Esophagus squamous epithelium (tissue), 5 donors: ENCODE measurements around the gene EPS8L1. TPM values are rescaled to one million over a fixed set of nuclear protein-coding genes. Genes with fewer than 3 reads are reported as not detected.

Experiments
- DNase-seq: peaks from one replicate; lab custom pipeline; 2025; lab: John Stamatoyannopoulos, UW
- H3K27ac ChIP-seq, 4 donors: fragments of 200-600 bp; sonication (generic); one replicate each; pipeline ENCODE4 v1.5.1; 2016 to 2019; ENCODE audit warnings: mild to moderate bottlenecking in 1 of 4
- H3K27me3 ChIP-seq, 4 donors: fragments of 200-600 bp; sonication (generic); 1 replicate in 3 of 4; 2 replicates in 1 of 4; pipeline versions ENCODE4 v1.5.1 to v1.6.0; 2017 to 2021; ENCODE audit warnings: antibody characterized with exemption in 1 of 4
- H3K36me3 ChIP-seq, 3 donors: fragments of 200-600 bp; sonication (generic); one replicate each; pipeline ENCODE4 v1.5.1; 2016 to 2019
- H3K4me1 ChIP-seq, 3 donors: fragments of 200-600 bp; sonication (generic); one replicate each; pipeline ENCODE4 v1.5.1; 2017 to 2019
- H3K4me3 ChIP-seq, 4 donors: fragments of 200-600 bp; sonication (generic); 1 replicate in 3 of 4; 2 replicates in 1 of 4; pipeline ENCODE4 v1.5.1; 2016 to 2019; ENCODE audit warnings: mild to moderate bottlenecking in 2 of 4, moderate library complexity in 1 of 4
- H3K9me3 ChIP-seq, 3 donors: fragments of 200-600 bp; sonication (generic); one replicate each; pipeline ENCODE4 v1.5.1; 2016 to 2019
- POLR2A ChIP-seq, 4 donors: fragments of 450-650 bp; IDR thresholded peaks; one replicate each; pipeline ENCODE4 v1.6.1; 2017; ENCODE audit warnings: antibody characterized with exemption in 4 of 4, mild to moderate bottlenecking in 4 of 4, moderate library complexity in 3 of 4
- WGBS, 2 donors: methylation state at CpG; one replicate each; pipeline ENCODE4 v1.1.5; 2018; 5-methylcytosine and 5-hydroxymethylcytosine counted together
- intact Hi-C: fragments of 100-400 bp; cut with DNase I; formaldehyde crosslinking; loops from one replicate; pipeline ENCODE4 v1.15.0; 2022
- small RNA-seq, 4 donors: library from RNA; depleted of rRNA; stranded (forward); fragments of <200 nt; gene quantifications; one replicate each; pipeline ENCODE3, GENCODE V24; 2016
- total RNA-seq, 4 donors: library from RNA; depleted of rRNA; stranded (reverse); fragments of >200 nt; gene quantifications; one replicate each; pipeline ENCODE4 v1.1.0, GENCODE V29; 2016
- TF ChIP-seq, protein P1 (sequence below), 6 experiments: fragments of 450-650 bp in 4 of 6; fragments of 200-600 bp in 2 of 6; sonication (generic) in 2 of 6; IDR thresholded peaks; one replicate each; pipeline ENCODE4 v1.5.1; 2016 to 2019; ENCODE audit warnings: antibody characterized with exemption in 6 of 6, mild to moderate bottlenecking in 4 of 6, moderate library complexity in 4 of 6
- donor health status: DM: yes; HTN: yes; CAD: no.

The EPS8L1 gene
- total RNA-seq, 4 donors from 2014 or later: 151 to 341 (median 286) TPM

DNA sequence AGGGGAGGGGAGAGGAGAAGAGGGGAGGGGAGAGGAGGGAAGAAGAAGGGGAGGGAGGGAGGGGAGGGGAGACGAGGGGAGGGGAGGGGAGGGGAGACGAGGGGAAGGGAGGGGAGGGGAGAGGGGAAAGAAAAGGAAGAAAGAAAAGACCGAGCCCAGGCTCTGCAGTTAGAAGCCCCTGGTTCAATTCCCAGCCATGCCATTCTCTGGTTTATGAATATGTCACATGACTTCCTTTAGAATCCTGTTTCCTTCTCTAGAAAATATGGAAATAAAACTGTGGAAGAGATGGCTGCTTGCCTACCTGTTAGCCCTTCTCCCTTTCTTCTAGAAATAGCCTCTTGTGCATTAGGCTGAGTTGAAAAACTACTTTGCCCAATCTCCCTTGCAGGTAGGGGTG lies 59.1 kb downstream of the EPS8L1 start:
- Histone ChIP-seq H3K4me3 (no peak overlapping the region), H3K4me1 (no peaks in the 10 kb centered on the region), H3K27ac (no peak overlapping the region), H3K9me3 (no peaks in the 10 kb centered on the region), H3K36me3 (no peaks in the 10 kb centered on the region), H3K27me3 (peaks cover 0 to 77% (median 0%) of the 10 kb centered on the region in 4 donors)
- 36 to 57% methylated on average over 1 of the region's 3 CpGs for WGBS, 2 donors
- DNase-seq: no peak
- intact Hi-C loops: loop anchor here (5.0 kb wide), 1 partner anchor 373 kb away; no protein-coding TSS in a partner anchor
- TF ChIP-seq, protein P1, sequence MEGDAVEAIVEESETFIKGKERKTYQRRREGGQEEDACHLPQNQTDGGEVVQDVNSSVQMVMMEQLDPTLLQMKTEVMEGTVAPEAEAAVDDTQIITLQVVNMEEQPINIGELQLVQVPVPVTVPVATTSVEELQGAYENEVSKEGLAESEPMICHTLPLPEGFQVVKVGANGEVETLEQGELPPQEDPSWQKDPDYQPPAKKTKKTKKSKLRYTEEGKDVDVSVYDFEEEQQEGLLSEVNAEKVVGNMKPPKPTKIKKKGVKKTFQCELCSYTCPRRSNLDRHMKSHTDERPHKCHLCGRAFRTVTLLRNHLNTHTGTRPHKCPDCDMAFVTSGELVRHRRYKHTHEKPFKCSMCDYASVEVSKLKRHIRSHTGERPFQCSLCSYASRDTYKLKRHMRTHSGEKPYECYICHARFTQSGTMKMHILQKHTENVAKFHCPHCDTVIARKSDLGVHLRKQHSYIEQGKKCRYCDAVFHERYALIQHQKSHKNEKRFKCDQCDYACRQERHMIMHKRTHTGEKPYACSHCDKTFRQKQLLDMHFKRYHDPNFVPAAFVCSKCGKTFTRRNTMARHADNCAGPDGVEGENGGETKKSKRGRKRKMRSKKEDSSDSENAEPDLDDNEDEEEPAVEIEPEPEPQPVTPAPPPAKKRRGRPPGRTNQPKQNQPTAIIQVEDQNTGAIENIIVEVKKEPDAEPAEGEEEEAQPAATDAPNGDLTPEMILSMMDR (IDR thresholded peaks at IDR 0.05): no peak
- no peak for TF ChIP-seq POLR2A (IDR thresholded peaks at IDR 0.05)

GRCh38 chr19:55136399-55137102 lies 60.9 kb downstream of the EPS8L1 start:
- no peak for TF ChIP-seq POLR2A (IDR thresholded peaks at IDR 0.05)
- peaks cover 0 to 6% (median 0%) of the 10 kb centered on the region in 3 donors for H3K4me1 ChIP-seq
- peaks cover 0 to 86% (median 0%) of the 10 kb centered on the region in 4 donors for H3K27me3 ChIP-seq
- no peak overlapping the region for H3K4me3 ChIP-seq
- H3K36me3 ChIP-seq: no peaks in the 10 kb centered on the region
- 83 to 88% methylated on average over 9 to 15 of the region's 17 CpGs for WGBS, 2 donors
- no peaks in the 10 kb centered on the region for H3K9me3 ChIP-seq
- intact Hi-C loops: loop anchor here (5.0 kb wide), 1 partner anchor 371 kb away; no protein-coding TSS in a partner anchor
- no peak overlapping the region for H3K27ac ChIP-seq
- no peak for DNase-seq

Small RNA genes lying within 50 kb of the gene (small RNA-seq; reads per million reads assigned to genes)
- 0 reads per million in 4 donors for gene MIR7975

Other genes starting within 250 kb of the EPS8L1 start
- not detected for gene KIR2DS4, start 243.2 kb upstream of the EPS8L1 start, total RNA-seq
- gene KIR3DL2, start 225.4 kb upstream of the EPS8L1 start, total RNA-seq: not detected
- gene FCAR, start 201.6 kb upstream of the EPS8L1 start, total RNA-seq: under 1 TPM in 2 of 4 donors, not detected in 2; 0.41 to 0.61 TPM
- not detected for gene NCR1, start 169.7 kb upstream of the EPS8L1 start, total RNA-seq
- gene NLRP7, start 128.3 kb upstream of the EPS8L1 start, total RNA-seq: not detected
- gene NLRP2, start 109.5 kb upstream of the EPS8L1 start, total RNA-seq: 10 to 100 TPM; 10.1 to 44.4 (median 17.5) TPM
- gene GP6, start 37.6 kb upstream of the EPS8L1 start, total RNA-seq: not detected
- gene RDH13, start 12.7 kb upstream of the EPS8L1 start, total RNA-seq: 10 to 100 TPM; 32.2 to 68.0 (median 41.4) TPM
- gene PPP1R12C, start 41.8 kb downstream of the EPS8L1 start, total RNA-seq: 10 to 100 TPM; 35.1 to 89.1 (median 43.7) TPM
- gene TNNT1, start 73.3 kb downstream of the EPS8L1 start, total RNA-seq: 10 to 100 TPM in 1 of 4 donors, 1 to 10 TPM in 3; 3.3 to 23.1 (median 6.2) TPM
- not detected for gene TNNI3, start 81.9 kb downstream of the EPS8L1 start, total RNA-seq
- 1 to 10 TPM in 3 of 4 donors, under 1 TPM in 1; 0.53 to 2.8 (median 1.4) TPM for gene DNAAF3, start 90.7 kb downstream of the EPS8L1 start, total RNA-seq
- under 1 TPM in 1 of 4 donors, not detected in 3; 0.22 TPM for gene SYT5, start 104.4 kb downstream of the EPS8L1 start, total RNA-seq
- gene PTPRH, start 133.6 kb downstream of the EPS8L1 start, total RNA-seq: 1 to 10 TPM in 3 of 4 donors, under 1 TPM in 1; 0.57 to 2.0 (median 1.3) TPM
- 1 to 10 TPM in 3 of 4 donors, not detected in 1; 1.1 to 3.6 (median 2.2) TPM for gene TMEM86B, start 152.9 kb downstream of the EPS8L1 start, total RNA-seq
- gene PPP6R1, start 183.1 kb downstream of the EPS8L1 start, total RNA-seq: 10 to 100 TPM; 30.6 to 59.2 (median 47.4) TPM
- 10 to 100 TPM; 27.1 to 40.7 (median 32.4) TPM for gene HSPBP1, start 204.2 kb downstream of the EPS8L1 start, total RNA-seq
- gene BRSK1, start 208.1 kb downstream of the EPS8L1 start, total RNA-seq: 1 to 10 TPM in 1 of 4 donors, under 1 TPM in 1, not detected in 2; 0.73 to 1.1 TPM
- 1 to 10 TPM in 1 of 4 donors, not detected in 3; 1.7 TPM for gene TMEM150B, start 249.5 kb downstream of the EPS8L1 start, total RNA-seq